Measurements from ENCODE around the gene NFATC3. TPM values are rescaled to one million over a fixed set of nuclear protein-coding genes. Genes with fewer than 3 reads are reported as not detected.

The NFATC3 gene
- total RNA-seq, 4 donors from 2014 or later = 27.5 to 107 (median 41.6) TPM

- DNase-seq = no peak
- intact Hi-C loops (cut with DNase I; ENCODE audit: low total_unique reads) = loop anchor here (10.0 kb wide), 1 partner anchor 148 kb away; the partner anchor contains the start of gene NFATC3
- 77 to 81% methylated on average over 3 to 5 of the region's 5 CpGs for WGBS, 2 donors (ENCODE audit: low coverage in 1 of 2)
- H3K36me3 ChIP-seq = no peaks in the 10 kb centered on the region
- no peaks in the 10 kb centered on the region for H3K27me3 ChIP-seq
- H3K4me3 ChIP-seq = peak overlapping the region in 2 of 4 donors; percentile 20 to 34
- H3K9me3 ChIP-seq = no peaks in the 10 kb centered on the region
- no peak for TF ChIP-seq POLR2AphosphoS5 (IDR thresholded peaks at IDR 0.05)
- TF ChIP-seq POLR2A (IDR thresholded peaks at IDR 0.05) = no peak
- TF ChIP-seq CTCF (IDR thresholded peaks at IDR 0.05) = no peak
- TF ChIP-seq EP300 (IDR thresholded peaks at IDR 0.05; ENCODE audit: low read depth) = no peak
- in situ Hi-C loops (cut with MboI; ENCODE audit: low pct_ligation_motif_present in 1 of 4, low pct_unique_long_range_greater_than_20kb in 1 of 4, low sequenced_read_pairs in 3 of 4) = loop anchor here in 1 of 4 donors (25.0 kb wide), 1 partner anchor 146 kb away; the partner anchor contains the start of gene NFATC3
- peaks cover 4 to 57% (median 42%) of the 10 kb centered on the region in 4 donors for H3K4me1 ChIP-seq
- peak overlapping the region; percentile 69 to 94 (median 92) for H3K27ac ChIP-seq
Observed at GRCh38 chr16:68233085-68233834, 148.1 kb downstream of the NFATC3 start.

- in situ Hi-C loops (cut with MboI; ENCODE audit: low pct_ligation_motif_present in 1 of 4, low pct_unique_long_range_greater_than_20kb in 1 of 4, low sequenced_read_pairs in 3 of 4) = loop anchor here in 1 of 4 donors (25.0 kb wide), 1 partner anchor 147 kb away; the partner anchor contains the start of gene NFATC3
- H3K4me3 ChIP-seq = peak overlapping the region in 2 of 4 donors; percentile 20 to 34
- H3K36me3 ChIP-seq = no peaks in the 10 kb centered on the region
- no peak for DNase-seq
- peak overlapping the region; percentile 69 to 94 (median 92) for H3K27ac ChIP-seq
- 60 to 69% methylated on average over 2 to 7 of the region's 8 CpGs for WGBS, 2 donors (ENCODE audit: low coverage in 1 of 2)
- intact Hi-C loops (cut with DNase I; ENCODE audit: low total_unique reads) = loop anchor here (10.0 kb wide), 1 partner anchor 149 kb away; the partner anchor contains the start of gene NFATC3
- H3K9me3 ChIP-seq = no peaks in the 10 kb centered on the region
- H3K27me3 ChIP-seq = no peaks in the 10 kb centered on the region
- H3K4me1 ChIP-seq = peaks cover 5 to 57% (median 39%) of the 10 kb centered on the region in 4 donors
- no peak for TF ChIP-seq POLR2A (IDR thresholded peaks at IDR 0.05)
Observed at GRCh38 chr16:68233835-68234187, 148.6 kb downstream of the NFATC3 start.

- DNase-seq = peak; percentile 97
- TF ChIP-seq CTCF (IDR thresholded peaks at IDR 0.05) (no peak), EP300 (IDR thresholded peaks at IDR 0.05; ENCODE audit: low read depth) (peak; percentile 66), POLR2AphosphoS5 (IDR thresholded peaks at IDR 0.05) (peak; percentile 66 to 90 (median 83)), POLR2A (IDR thresholded peaks at IDR 0.05) (peak; percentile 71)
- intact Hi-C loops (cut with DNase I; ENCODE audit: low total_unique reads) (loop anchor here (10.0 kb wide), 1 partner anchor 150 kb away; the partner anchor contains the start of gene NFATC3), in situ Hi-C loops (cut with MboI; ENCODE audit: low pct_ligation_motif_present in 1 of 4, low pct_unique_long_range_greater_than_20kb in 1 of 4, low sequenced_read_pairs in 3 of 4) (loop anchor here in 1 of 4 donors (25.0 kb wide), 1 partner anchor 147 kb away; the partner anchor contains the start of gene NFATC3)
- Histone ChIP-seq H3K4me1 (peaks cover 5 to 51% (median 33%) of the 10 kb centered on the region in 4 donors), H3K4me3 (peak overlapping the region in 3 of 4 donors; percentile 46 to 62 (median 51)), H3K27ac (peak overlapping the region; percentile 91 to 94 (median 92)), H3K9me3 (no peaks in the 10 kb centered on the region), H3K27me3 (no peaks in the 10 kb centered on the region), H3K36me3 (no peaks in the 10 kb centered on the region)
- WGBS, 2 donors (ENCODE audit: low coverage in 1 of 2) = 24 to 48% methylated on average over 4 to 13 of the region's 13 CpGs
Observed at GRCh38 chr16:68234188-68235107, 149.3 kb downstream of the NFATC3 start.

- H3K27me3 ChIP-seq = no peaks in the 10 kb centered on the region
- TF ChIP-seq POLR2AphosphoS5 (IDR thresholded peaks at IDR 0.05) = no peak
- TF ChIP-seq CTCF (IDR thresholded peaks at IDR 0.05) = no peak
- TF ChIP-seq POLR2A (IDR thresholded peaks at IDR 0.05) = no peak
- TF ChIP-seq EP300 (IDR thresholded peaks at IDR 0.05; ENCODE audit: low read depth) = no peak
- H3K4me3 ChIP-seq = peak overlapping the region; percentile 33 to 62 (median 48)
- peaks cover 11 to 56% (median 39%) of the 10 kb centered on the region in 4 donors for H3K4me1 ChIP-seq
- peak overlapping the region; percentile 91 to 94 (median 92) for H3K27ac ChIP-seq
- in situ Hi-C loops (cut with MboI; ENCODE audit: low pct_ligation_motif_present in 1 of 4, low pct_unique_long_range_greater_than_20kb in 1 of 4, low sequenced_read_pairs in 3 of 4) = loop anchor here in 1 of 4 donors (25.0 kb wide), 1 partner anchor 148 kb away; the partner anchor contains the start of gene NFATC3
- peak; percentile 50 for DNase-seq
- H3K36me3 ChIP-seq = no peaks in the 10 kb centered on the region
- no peaks in the 10 kb centered on the region for H3K9me3 ChIP-seq
- intact Hi-C loops (cut with DNase I; ENCODE audit: low total_unique reads) = loop anchor here (10.0 kb wide), 1 partner anchor 150 kb away; the partner anchor contains the start of gene NFATC3
- WGBS, 2 donors (ENCODE audit: low coverage in 1 of 2) = 26 to 44% methylated on average over 3 to 67 of the region's 73 CpGs
Observed at GRCh38 chr16:68235108-68235886, 150.1 kb downstream of the NFATC3 start.
